C4-2B (cell line): Measurements from ENCODE around the gene HGFAC.

Experiments used
- ZFX ChIP-seq: fragments of 450-650 bp; IDR thresholded peaks from 2 replicates; pipeline ENCODE4 v1.6.1; 2017
- TF ChIP-seq, protein P1 (sequence below): fragments of 450-650 bp; conservative IDR thresholded peaks from 2 replicates; pipeline ENCODE4 v1.5.1; 2017; ENCODE audit warnings: mild to moderate bottlenecking

DNA sequence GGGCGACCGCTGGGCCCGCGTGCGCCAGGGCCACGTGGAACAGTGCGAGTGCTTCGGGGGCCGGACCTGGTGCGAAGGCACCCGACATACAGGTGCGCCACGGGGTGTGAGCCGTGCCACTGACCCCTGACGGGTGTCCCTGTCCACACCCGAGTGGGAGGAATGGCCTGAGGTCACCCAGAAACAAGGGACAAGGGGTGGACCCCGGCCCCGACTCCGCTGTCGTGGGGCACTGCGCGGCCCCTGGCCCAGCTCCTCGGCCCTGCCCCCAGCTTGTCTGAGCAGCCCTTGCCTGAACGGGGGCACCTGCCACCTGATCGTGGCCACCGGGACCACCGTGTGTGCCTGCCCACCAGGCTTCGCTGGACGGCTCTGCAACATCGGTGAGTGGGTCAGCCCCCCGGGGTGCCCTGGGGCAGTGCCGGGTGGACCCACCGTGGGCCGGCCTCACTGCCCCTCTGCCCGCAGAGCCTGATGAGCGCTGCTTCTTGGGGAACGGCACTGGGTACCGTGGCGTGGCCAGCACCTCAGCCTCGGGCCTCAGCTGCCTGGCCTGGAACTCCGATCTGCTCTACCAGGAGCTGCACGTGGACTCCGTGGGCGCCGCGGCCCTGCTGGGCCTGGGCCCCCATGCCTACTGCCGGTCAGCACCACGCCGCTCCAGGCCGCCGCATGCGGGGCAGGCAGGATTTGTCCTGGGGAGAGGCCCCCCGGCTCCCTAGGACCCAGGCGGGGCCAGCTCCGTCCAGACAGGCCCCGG, 2.8 kb downstream of the HGFAC start:
- TF ChIP-seq, protein P1, sequence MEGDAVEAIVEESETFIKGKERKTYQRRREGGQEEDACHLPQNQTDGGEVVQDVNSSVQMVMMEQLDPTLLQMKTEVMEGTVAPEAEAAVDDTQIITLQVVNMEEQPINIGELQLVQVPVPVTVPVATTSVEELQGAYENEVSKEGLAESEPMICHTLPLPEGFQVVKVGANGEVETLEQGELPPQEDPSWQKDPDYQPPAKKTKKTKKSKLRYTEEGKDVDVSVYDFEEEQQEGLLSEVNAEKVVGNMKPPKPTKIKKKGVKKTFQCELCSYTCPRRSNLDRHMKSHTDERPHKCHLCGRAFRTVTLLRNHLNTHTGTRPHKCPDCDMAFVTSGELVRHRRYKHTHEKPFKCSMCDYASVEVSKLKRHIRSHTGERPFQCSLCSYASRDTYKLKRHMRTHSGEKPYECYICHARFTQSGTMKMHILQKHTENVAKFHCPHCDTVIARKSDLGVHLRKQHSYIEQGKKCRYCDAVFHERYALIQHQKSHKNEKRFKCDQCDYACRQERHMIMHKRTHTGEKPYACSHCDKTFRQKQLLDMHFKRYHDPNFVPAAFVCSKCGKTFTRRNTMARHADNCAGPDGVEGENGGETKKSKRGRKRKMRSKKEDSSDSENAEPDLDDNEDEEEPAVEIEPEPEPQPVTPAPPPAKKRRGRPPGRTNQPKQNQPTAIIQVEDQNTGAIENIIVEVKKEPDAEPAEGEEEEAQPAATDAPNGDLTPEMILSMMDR = no peak
- TF ChIP-seq ZFX = no peak
